ENCODE measurements around the gene JAZF1. TPM values are rescaled to one million over a fixed set of nuclear protein-coding genes. Genes with fewer than 3 reads are reported as not detected.

Gene JAZF1
- total RNA-seq, 2 donors from 2014 or later = 20.0 to 21.3 TPM

DNA sequence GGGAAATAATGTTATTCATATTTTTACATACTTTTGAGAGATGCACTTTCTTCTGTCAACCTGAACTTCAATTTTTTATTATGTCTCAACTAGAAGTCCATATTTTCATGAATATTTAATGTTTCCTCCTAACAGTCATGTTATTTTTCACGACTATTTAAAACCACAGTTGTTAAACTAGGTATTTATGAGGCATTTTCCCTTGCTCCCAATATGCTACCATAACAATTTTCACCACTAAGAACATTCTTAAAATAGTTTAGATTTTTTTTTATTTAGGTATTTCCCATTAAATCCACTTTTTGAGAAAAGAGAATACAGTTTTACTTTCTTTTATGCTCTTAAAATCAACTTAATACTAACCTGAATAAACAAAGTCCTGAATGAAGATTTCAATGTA is 89.4 kb downstream of the JAZF1 start:
- ATAC-seq = no peak
- intact Hi-C loops (cut with DNase I) = loop anchor here in 1 of 2 donors (10.0 kb wide), 1 partner anchor 886 kb away; the partner anchor contains the start of gene HOXA13

DNA sequence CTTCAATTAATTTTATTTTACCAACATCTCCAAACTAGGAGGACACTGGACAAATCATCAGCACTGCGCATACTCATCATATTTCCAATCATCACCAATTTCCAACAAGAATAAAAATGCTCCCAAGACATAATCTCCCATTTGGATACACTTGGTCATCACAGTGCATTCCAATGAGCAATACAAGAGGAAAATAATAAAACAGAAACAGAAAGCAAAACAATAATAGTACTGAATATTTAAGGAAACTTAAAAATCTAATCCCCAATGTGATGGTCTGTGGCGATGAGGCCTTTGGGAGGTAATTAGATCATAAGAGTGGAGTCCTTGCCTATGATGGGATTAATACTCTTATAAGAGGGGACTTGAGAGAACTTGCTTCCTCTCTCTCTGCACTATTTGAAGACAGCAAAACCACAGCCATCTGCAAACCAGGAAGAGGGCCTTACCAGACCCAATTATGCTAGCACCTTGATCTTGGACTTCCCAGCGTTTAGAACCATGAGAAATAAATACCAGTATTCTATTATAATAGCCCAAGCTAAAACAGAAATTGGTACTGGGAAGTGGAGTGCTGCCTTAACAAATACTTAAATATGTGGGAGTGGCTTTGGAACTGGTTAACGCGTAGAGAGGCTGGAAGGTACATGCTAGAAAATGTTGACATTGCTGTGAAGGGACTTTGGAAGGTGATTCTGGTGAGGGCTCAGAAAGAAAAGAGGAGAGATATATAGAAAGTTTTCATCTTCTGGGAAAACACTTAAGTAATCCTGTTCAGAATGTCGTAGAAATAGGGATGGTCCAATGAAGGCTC is 91.5 kb downstream of the JAZF1 start:
- DNase-seq = no peak
- intact Hi-C loops (cut with DNase I) = no loop called here
- ATAC-seq = no peak

More for the DNA sequence above, 89.4 kb downstream of the JAZF1 start:
- DNase-seq = no peak

DNA sequence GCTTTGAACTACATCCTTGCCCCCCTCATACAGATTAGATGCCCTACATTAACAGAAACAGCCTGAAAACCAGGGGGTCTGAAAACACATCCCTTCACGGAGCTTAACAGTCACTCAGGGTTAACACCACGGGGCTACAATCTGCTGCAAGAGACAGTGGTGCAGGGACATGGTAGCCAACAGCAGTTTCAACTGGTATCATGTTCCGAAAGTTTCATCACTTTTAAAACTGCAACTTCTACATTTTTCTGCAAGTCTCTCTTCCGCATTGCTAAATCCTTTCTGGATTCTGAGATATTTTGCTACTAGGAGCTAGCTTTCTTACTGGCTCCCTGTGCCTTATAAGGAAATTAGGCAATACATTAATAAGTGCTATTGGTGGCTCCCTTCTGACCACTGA is 92.6 kb downstream of the JAZF1 start:
- DNase-seq (no peak), ATAC-seq (peak; percentile 51 to 60)
- intact Hi-C loops (cut with DNase I) = no loop called here

DNA sequence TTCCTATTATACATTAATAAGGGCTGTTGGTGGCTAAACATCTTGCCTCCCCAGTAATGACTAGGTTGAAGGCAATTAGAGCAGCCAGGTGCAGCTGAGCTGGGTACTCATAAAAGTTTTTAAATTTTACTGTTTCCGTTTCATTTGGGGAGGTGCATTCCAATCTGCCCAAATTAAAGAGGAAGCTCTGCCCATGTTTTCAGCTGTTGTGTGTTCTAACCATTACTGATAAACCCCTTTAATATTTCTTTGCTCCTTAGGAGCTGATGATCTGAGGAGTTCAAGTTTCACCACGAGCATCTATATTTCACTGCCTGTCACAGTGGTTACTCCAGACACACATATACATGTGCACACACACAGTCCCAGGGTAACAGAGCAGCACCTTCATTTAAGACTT is 94.4 kb downstream of the JAZF1 start:
- intact Hi-C loops (cut with DNase I) = no loop called here
- DNase-seq = no peak
- ATAC-seq = no peak

DNA sequence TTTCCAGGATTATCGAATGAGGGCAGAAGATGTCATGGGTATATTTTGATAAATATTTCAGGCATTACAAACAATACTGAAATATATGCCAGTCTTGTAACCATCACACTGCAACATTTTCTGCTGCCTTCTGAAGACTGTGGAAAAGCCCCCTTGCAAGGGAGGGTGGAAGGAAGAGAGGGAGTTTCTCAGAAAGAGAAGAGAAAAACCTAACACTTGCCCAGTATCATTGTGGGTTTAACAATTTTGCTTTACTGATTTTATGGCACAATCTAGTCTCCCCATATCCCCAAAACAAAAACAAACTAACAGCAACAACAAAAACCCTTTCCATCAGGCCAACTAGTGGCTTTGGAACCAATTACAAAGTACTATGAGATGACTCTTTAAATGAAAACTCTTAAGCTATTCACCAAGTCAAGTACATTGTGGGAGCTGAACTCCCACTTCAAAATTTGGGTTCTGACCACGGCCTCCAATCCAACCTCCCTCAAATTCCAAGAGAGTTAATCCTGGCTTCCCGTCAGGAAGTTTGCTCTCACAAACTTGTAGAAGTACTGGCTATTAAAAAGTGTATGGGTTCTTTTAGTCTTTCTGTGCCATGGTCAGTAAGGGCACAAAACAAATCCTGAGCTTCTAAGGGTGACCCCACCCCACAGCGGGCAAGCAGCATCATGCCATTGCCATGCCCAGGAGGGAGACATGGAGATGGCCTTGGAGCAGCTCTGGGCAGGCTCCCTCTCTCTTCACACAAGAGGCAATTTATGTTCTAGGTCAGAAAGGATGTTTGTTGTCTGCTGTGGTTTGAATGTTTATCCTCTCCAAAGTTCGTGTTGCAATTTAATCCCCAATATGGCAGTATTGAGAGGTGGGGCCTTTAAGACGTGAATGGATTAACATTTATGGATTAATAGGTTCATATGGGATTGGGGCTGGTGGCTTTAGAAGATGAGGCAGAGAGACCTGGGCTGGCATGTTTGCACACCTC is 96.3 kb downstream of the JAZF1 start:
- ATAC-seq = no peak

DNA sequence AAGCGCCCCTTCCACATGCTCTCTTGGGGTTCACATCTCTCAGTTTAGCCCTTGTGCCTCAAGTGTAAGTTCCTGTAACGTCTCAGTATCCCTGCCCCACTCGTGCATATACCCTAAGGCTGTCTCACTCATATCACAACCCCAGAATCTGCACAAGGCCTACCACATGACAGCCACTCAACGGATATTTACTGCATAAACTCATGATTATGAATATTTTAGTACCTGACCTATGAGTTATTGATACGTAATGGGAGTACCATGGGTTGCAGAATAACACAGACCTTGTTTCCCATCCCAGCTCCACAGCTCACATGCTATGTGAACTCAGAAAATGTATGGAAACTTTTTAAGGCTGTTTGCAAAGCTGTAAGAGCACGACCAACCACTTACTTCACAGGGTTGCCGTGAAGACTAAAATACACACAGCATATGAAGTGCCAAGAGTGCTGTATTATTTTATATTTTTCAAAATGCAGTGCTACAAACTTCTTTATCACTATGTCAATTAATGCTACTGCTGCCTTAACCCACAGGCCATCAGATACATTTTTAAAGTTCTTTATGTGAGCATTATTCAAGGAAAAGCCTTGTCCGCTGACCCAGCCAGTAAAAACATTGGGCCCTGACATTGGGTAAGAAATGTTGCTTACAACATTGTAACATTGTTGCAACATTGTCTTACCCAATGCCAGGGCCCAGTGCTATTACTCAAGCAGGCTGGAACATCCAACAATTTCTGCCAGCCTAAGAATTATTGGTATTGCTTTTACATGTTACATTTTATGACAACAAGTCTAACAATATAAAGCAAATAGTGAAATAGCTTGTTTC is 97.2 kb downstream of the JAZF1 start:
- no peak for DNase-seq
- intact Hi-C loops (cut with DNase I) = no loop called here

More for the DNA sequence above, 96.3 kb downstream of the JAZF1 start:
- DNase-seq = no peak
- intact Hi-C loops (cut with DNase I) = no loop called here

DNA sequence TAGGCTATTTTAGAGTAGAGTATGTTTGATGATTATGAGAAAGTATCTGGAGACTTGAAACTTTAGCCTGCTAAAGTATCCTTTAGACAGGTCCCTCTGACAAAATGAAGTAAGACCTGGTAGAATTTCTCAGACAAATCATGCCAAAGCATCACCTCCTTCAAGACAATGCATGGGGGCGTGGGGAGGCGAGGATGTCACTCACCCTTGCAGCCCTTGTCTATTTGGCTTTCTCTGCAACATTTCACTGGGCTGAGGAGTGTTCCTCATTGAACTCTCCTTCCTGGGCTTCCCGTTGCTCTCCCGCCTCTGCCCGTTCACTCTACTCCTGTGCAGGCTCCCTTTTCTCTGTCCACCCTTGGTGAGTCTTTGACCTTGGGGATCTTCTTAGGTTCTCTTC is 98.5 kb downstream of the JAZF1 start:
- DNase-seq = no peak
- intact Hi-C loops (cut with DNase I) = no loop called here
- no peak for ATAC-seq

More for the DNA sequence above, 97.2 kb downstream of the JAZF1 start:
- ATAC-seq = peak; percentile 73 to 84

DNA sequence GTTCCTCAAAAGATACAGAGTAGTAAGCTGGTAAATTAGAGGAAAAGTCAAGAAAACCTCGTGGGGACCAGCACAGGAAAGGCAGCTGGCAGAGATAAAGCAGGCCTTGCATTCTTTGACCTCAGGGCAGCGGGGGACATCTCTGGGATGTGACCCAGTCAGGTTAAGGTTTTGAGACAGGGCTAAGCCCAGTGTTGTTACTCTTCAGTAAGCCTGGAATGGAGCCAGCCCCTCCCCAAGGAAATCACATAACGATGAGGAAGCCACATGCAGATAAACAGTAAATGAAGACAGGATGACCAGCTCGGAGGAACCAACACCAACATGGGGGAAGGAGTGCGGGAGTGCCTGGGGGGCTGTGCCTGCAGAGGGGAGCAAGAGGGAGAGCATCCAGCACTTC is 99.6 kb downstream of the JAZF1 start:
- no peak for ATAC-seq
- DNase-seq = peak; percentile 43
- intact Hi-C loops (cut with DNase I) = no loop called here

DNA sequence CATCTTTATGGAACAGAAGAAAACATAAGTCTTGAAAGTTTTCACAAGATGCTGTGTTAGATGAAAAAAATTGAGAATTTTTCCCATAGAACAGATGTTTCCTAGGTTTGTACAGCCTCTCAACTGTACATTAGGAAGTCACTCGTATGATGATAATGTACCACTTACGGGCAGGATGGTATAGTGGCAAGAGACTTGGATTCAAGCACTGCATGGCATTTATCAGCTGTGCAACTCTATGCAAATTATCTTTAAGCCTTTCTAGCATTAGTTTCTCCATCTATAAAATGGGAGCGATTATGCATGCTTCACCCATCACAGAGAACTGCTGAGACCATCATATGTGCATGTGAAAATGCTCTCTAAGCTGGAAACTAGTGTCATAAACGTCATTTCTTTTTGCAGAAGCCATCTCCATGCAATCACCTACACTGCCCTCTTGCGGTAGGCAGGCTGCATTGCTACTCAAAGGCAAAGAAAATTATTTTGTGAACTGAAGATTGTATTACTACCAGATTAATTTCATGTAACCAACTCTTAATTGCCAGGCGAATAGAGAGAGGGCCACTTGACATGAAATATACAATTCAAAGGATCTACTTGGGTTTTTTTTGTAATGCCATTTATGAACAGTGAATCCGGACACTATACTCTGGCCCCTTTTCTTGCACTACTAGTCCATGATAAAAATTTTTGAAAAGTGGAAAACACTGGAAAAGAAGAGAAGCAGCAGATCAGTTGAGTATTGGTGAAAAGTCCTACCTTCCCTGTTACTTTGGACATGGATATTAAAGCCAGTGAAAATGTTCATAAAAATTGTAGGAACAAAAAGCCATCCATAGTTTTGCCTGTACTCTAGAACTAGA is 102.3 kb downstream of the JAZF1 start:
- intact Hi-C loops (cut with DNase I) = no loop called here
- no peak for DNase-seq
- peak; percentile 34 to 43 for ATAC-seq

DNA sequence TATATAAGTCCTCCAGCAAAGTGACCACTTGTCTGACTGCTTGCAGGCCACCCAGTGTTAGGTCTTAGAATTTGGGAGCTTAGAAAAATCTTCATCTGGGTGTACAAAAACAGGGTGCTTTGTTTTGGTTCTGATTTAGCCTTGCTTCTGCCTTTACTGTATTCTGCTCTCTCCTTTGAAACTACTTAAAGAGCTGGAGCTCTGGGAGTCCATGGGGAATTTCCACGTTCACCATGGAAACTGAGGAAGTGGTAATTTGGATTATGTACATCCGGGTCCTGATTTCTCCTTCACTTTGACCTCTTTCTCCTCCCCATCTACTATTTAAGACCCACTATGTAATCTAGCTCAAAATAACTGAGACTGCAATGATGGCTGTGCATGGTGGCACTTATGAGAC is 103.0 kb downstream of the JAZF1 start:
- DNase-seq (no peak), ATAC-seq (no peak)
- intact Hi-C loops (cut with DNase I) = no loop called here

DNA sequence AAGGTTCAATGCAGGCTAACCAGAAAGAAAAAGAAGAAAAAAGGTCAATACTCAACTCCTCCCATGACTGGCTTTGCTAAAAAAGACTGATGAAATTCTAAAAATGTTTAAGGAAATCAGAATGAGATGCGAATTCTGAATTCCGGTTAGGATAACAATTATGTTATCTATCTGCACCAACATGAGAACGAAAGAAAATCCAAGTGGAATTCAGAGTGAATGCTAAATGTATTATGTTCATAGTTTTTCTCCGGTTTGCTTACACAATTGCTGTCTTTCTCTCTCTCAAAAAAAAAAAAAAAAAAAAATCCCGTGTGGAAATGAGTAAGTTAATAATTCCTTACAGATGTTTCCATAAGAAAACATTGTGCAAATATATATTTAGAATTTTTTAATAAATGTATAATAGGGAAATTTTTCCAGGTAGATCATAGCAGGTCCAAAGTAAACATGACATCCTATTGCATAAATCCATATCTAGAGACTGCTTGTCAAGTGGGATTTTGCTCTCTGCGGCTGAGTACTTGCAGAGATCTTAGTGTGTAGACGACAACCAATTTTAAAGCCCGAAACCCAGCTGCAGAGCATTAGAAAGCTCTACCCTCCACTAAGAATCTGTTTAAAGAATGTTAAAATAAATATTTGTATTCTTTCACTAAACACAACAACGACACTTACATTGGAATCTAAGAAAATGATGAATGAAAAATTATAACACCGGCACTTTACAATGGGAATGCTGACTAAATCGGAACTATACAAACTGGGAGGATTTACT is 104.0 kb downstream of the JAZF1 start:
- intact Hi-C loops (cut with DNase I) = no loop called here
- DNase-seq = no peak
- no peak for ATAC-seq

DNA sequence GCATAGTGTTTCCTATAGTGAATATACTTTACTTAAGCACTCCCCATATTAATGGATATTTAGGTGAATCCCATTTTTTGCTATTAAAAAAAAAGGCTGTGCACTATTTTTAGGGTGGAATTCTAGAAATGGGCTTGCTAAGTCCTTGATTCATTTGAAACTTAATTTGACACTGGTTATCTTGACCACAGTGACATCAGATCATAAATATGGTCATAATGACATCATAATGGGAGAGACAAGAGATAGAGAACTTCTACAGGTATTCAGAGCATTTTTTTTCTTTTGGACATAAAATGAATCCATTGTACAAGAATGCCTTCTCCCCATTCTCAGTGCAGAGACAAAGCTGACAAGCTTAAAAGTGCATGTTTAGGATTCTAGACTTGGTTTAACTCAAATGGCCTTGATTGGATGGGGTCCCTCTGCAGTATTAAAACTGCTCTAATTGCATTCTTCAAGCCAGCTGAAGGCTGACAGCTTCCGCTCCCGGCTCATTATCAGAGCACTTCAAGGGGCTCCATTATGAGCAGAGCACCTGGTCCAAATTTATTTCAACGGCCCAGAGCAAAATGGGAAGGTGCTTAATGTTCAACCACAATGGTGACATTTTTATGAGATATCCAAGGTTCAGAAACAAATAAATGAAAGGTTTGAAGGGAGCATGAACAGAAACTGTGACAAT is 104.8 kb downstream of the JAZF1 start:
- DNase-seq (no peak), ATAC-seq (no peak)
- intact Hi-C loops (cut with DNase I) = no loop called here

DNA sequence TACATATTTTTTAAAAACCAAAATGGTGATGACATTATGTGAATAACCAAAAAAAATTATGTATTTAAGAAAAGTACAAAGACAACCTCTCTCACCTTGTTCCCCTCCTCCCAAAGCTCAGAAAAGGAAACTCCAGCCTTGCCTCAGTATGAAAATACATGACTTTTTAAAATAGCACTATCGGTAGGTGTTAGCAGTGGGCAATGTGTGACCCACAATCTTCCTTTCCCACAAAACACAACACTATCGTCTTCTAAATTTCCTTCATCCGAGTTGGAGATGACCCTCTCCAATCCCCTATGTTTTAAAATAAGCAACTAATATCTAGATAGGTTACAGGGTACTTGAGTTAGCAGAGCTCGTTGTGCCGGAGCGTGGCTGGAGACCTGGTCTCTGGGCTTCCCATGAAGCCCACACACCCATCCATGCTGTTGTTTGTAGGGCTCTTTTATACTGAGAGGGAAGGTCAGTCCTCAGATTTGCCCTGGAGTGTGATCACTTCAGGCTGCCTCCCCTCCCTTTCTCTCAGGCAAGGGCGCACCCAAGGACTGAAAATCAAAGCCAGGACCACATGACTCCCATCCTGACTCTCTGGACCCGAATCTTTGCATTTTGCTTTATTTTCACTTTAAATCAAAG is 107.6 kb downstream of the JAZF1 start:
- intact Hi-C loops (cut with DNase I) = no loop called here
- ATAC-seq = no peak
- DNase-seq = no peak

DNA sequence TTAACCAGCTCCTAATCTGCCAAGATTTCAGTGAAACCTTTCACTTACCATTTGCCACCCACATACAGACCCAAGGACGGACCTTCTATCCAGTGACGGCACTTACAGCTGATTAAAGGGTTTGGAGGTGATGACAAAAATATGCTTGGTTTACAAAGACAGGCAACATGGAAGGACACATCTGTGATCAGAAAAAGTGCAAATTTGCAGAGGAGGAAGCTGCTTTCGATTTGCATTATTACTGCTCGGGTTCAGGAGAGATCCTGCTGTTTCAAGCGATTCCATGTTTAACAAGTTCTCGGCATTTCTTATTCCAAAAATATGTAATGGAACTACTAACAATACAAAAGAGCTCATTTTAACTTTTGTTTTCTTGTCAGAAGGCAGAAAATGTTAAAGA is 109.0 kb downstream of the JAZF1 start:
- DNase-seq (no peak), ATAC-seq (no peak)
- intact Hi-C loops (cut with DNase I) = no loop called here

DNA sequence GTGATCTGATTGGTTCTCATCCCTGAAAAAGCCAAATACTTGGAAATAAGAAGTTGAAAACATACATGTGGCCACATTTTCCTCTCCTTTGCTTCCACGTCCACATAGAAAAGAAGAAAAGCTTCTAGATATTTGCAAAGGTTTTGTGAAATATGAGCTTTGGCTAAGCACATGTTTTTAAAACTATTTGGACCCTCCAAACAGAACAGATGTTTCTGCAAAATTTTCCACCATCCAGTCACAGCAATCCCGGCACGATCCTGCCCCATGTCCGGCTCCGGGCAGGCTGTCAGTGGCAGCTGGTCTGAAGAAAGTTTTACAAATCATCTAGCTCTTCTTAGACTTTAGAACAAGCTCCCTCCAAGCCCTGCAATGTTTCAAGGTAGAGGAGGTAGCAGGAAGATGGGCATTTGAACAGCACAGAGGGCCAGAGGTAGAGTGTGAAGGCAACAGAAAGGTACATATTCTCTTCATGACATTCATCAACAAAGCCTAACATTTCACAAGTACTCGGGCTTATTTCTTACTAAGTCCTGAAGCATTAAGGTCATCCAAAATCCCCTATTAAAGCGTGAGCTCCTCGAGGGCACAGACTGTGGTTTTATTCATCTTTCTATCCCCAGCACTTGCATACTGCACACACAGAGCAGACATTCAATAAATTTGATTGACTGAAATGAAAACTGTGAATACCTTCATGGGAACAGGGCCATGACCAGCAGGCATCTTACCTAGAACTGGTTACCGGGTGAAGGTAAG is 110.1 kb downstream of the JAZF1 start:
- intact Hi-C loops (cut with DNase I) = no loop called here
- DNase-seq (no peak), ATAC-seq (peak; percentile 35 to 65)

DNA sequence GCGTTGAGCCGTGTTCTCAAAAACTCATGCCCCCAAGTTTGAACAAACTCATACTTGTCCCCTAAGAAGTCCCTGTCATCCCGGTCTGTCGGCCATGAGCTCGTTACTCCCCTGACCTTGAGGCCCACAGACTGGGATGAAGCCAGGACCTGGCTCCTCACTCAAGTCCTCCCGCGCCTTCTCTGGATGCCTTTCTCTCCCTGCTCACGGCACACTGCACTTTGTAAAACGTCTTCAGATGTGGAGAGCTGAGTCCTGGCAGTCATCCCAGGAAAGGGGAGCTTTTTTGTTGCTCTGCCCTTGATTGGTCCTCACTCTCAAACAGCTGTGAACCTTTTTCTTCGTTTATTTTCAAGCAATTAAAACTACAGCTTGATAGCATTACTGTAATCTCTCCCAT is 110.8 kb downstream of the JAZF1 start:
- peak; percentile 69 to 87 for ATAC-seq
- peak; percentile 54 for DNase-seq
- intact Hi-C loops (cut with DNase I) = no loop called here
